Parathyroid adenoma (tissue), 2 donors: ENCODE results near the gene NXT1.
A peak's percentile ranks its signal among the peaks of the same experiment; 100 is the strongest.

Experiments
- H2AFZ ChIP-seq: fragments of 300-600 bp; sonication (generic); one replicate; pipeline ENCODE4 v1.7.0; 2017; ENCODE audit warnings: antibody characterized with exemption, mild to moderate bottlenecking
- H3K27ac ChIP-seq: fragments of 300-600 bp; sonication (generic); one replicate; pipeline ENCODE4 v1.7.0; 2017
- H3K27me3 ChIP-seq: fragments of 300-600 bp; sonication (generic); one replicate; pipeline ENCODE4 v1.7.0; 2017; ENCODE audit warnings: low read length; ENCODE audit not compliant: control insufficient read depth, insufficient read depth
- H3K36me3 ChIP-seq: fragments of 300-600 bp; sonication (generic); one replicate; pipeline ENCODE4 v1.7.0; 2017; ENCODE audit warnings: low read length; ENCODE audit not compliant: control insufficient read depth, insufficient read depth
- H3K4me1 ChIP-seq: fragments of 300-600 bp; sonication (generic); one replicate; pipeline ENCODE4 v1.7.0; 2017; ENCODE audit warnings: control low read depth
- H3K4me2 ChIP-seq: fragments of 300-600 bp; sonication (generic); one replicate; pipeline ENCODE4 v1.7.0; 2017; ENCODE audit warnings: low read length
- H3K4me3 ChIP-seq: fragments of 300-600 bp; sonication (generic); one replicate; pipeline ENCODE4 v1.7.0; 2017; ENCODE audit warnings: low read depth, low read length
- H3K79me2 ChIP-seq: fragments of 300-600 bp; sonication (generic); one replicate; pipeline ENCODE4 v1.7.0; 2017; ENCODE audit warnings: control low read depth
- H3K9ac ChIP-seq: fragments of 300-600 bp; sonication (generic); one replicate; pipeline ENCODE4 v1.7.0; 2017; ENCODE audit warnings: mild to moderate bottlenecking
- H3K9me3 ChIP-seq: fragments of 300-600 bp; sonication (generic); one replicate; pipeline ENCODE4 v1.7.0; 2017; ENCODE audit warnings: low read length; ENCODE audit not compliant: control insufficient read depth
- CTCF ChIP-seq: fragments of 300-600 bp; sonication (generic); IDR thresholded peaks from one replicate; pipeline ENCODE4 v1.7.0; 2017; ENCODE audit warnings: antibody characterized with exemption, mild to moderate bottlenecking
- donor health status: primary hyperparathyroidism.

NXT1 gene

DNA sequence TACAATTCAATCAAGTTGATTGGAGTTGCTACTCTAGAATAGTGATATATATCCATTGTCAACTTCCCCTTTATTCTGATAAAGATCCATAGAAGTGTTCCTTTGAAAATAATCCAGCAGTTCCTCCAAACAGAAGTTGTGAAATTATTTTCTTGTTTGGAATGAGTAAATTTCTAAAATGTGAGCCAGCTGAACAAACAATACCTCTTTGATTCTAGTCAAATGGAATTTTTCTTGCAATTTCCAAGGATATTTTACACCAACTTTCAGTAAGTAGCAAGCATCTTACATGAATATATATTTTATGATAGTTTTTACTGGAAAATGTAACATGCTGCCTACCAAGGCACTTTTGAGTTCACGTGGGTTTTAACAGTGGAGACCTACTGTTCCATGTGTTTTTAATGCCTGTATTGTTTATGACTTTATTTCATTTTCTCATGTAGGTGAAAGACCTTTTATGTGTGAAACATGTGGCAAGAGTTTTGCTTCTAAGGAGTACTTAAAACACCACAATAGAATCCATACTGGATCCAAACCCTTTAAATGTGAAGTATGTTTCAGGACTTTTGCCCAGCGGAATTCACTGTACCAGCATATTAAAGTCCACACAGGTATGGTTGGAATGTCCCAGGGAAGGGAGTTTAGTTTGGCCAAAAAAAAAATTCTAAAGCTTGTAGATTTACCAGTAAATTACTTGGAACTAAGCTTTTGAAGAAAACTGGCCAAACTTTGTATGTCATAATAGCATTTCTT lies 17.9 kb downstream of the NXT1 start:
- Histone ChIP-seq H3K27me3 (no peaks in the 10 kb centered on the region), H3K9ac (no peak overlapping the region), H3K4me3 (no peak overlapping the region), H3K9me3 (no peaks in the 10 kb centered on the region), H3K4me2 (no peak overlapping the region), H3K79me2 (peaks cover 22% of the 10 kb centered on the region), H2AFZ (no peak overlapping the region), H3K27ac (no peak overlapping the region), H3K36me3 (no peaks in the 10 kb centered on the region), H3K4me1 (peaks cover 28% of the 10 kb centered on the region)
- TF ChIP-seq CTCF = no peak

DNA sequence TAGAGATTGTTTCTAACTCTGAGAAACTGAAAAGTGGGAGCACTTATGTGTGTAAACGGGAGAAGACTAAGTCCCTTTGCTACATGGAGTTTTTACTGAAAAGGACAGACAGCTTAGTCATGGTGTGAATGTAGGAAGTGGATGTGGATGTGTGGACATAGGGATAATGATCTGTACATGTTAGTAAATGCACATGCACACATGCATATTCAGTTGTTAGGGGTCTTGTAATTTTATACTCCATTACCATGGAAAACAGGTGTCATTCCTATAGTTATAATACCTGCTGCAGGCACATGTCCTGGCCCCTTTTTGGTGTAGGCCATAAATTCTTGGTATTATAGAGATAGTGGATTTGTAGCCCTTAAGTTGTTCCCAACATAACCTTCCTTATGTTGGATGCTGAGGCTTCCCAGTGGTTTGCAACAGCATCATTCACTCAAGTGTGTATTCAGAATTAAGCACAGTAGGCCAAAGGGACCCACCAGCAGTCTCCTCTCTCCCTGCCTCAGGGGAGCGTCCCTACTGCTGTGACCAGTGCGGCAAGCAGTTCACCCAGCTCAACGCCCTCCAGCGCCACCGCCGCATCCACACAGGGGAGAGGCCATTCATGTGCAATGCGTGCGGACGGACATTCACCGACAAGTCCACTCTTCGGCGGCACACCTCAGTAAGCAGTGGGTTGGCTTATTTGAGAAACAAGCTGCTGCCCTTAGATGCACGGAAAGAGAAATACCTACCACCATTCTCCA lies 18.7 kb downstream of the NXT1 start:
- no peak for TF ChIP-seq CTCF
- no peaks in the 10 kb centered on the region for H3K9me3 ChIP-seq
- peak overlapping the region; percentile 73 for H3K27ac ChIP-seq
- peaks cover 22% of the 10 kb centered on the region for H3K4me1 ChIP-seq
- no peak overlapping the region for H3K9ac ChIP-seq
- H3K4me2 ChIP-seq = no peak overlapping the region
- no peak overlapping the region for H2AFZ ChIP-seq
- H3K79me2 ChIP-seq = peaks cover 15% of the 10 kb centered on the region
- H3K4me3 ChIP-seq = no peak overlapping the region
- no peaks in the 10 kb centered on the region for H3K36me3 ChIP-seq
- H3K27me3 ChIP-seq = no peaks in the 10 kb centered on the region

DNA sequence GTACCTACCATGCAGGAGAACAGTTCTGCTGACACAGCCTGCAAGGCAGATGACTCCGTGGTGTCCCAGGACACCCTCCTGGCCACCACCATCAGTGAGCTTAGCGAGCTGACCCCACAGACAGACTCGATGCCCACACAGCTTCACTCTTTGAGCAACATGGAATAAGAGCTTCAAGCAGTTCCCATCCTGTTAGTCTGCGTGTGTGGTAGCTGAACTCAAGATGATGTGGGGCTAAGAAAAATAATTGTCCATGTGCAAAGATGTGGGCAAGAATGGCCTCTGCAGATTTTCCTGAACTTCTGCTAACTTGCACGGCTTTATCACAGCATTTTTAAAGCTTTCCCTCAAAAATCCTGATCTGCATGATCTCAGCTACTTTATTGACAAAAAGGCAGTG lies 19.7 kb downstream of the NXT1 start:
- H3K27me3 ChIP-seq = no peaks in the 10 kb centered on the region
- H3K4me3 ChIP-seq = no peak overlapping the region
- H3K27ac ChIP-seq = peak overlapping the region; percentile 73
- no peak for TF ChIP-seq CTCF
- H3K9ac ChIP-seq = no peak overlapping the region
- no peak overlapping the region for H3K4me2 ChIP-seq
- H3K79me2 ChIP-seq = peaks cover 8% of the 10 kb centered on the region
- H2AFZ ChIP-seq = no peak overlapping the region
- H3K9me3 ChIP-seq = no peaks in the 10 kb centered on the region
- H3K36me3 ChIP-seq = no peaks in the 10 kb centered on the region
- peaks cover 22% of the 10 kb centered on the region for H3K4me1 ChIP-seq

DNA sequence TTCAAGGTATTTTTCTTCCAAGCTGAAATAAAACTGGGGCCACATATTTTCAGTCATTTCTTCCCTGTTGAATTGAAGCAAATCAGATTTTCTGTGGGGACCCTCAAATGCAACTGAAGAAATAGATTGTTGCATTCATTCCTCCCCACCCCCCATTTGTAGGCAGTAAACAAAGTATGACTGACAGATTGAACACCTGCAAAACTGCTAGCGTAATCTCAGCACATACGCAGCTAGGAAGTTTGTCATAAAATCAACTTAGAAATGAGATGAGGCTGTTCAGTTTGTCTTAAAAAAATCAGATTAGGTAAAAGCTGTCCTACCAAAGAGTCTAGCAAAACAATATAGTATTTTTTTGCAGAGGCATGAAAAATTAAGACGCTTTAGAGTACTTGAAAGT lies 20.3 kb downstream of the NXT1 start:
- Histone ChIP-seq H3K27ac (no peak overlapping the region), H3K4me3 (no peak overlapping the region), H3K36me3 (no peaks in the 10 kb centered on the region), H3K9me3 (no peaks in the 10 kb centered on the region), H3K27me3 (no peaks in the 10 kb centered on the region), H3K9ac (no peak overlapping the region), H3K4me2 (no peak overlapping the region), H3K4me1 (peaks cover 18% of the 10 kb centered on the region), H3K79me2 (peaks cover 2% of the 10 kb centered on the region), H2AFZ (no peak overlapping the region)
- TF ChIP-seq CTCF = no peak
